T-helper 2 cell (primary cell): ENCODE results near the gene GOLGA7B.

ENCODE experiments used
- DNase-seq, 5 experiments: peaks; one replicate each; pipeline versions ENCODE4 v3.0.0 to v3.0.0-alpha.2; 2012 to 2022
- total RNA-seq, 2 donors: gene quantifications; one replicate each; lab custom pipeline; 2026; lab: John Stamatoyannopoulos, UW

Gene GOLGA7B
- total RNA-seq: 30.9 to 54.4 reads per million in 2 donors

DNA sequence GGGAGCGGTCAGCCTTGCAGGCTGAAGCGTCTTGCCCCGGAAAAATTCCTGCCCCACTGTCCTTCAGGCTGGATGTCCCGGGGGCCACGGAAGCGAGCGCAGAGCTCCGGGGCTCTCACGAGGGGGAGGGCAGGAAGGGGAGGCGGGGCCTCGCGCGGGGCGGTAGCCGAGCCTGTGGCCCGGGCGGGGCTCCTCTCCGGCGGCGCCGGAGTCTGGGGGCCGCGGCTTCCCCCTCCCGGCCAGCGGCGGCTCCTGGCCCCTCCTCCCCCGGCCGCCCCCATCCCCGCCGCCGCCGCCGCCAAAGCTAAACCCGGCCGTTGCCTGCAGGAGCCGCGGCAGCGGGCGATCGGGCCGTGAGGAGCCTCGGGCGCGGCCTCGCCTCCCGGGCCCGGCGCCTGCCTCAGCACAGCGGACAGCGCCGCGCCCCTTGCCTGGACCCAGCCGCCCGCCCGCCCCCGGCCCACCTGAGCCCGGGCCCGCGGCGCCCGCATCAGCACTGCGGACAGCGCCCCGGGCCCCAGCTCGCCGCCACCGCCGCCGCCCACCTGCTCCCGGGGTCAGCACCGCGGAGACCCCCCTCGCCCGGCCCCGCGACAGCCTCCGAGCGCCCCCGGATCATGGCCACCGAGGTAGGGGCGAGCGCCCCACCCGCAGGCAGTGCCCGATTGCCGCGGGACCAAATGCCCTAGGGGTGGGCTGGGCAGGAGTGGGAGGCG is at the start of gene GOLGA7B:
GOLGA7B (plus strand) TSS at position 157 of the 716 bp plus-strand sequence; CDS start at position 618, 461 bp downstream.
- peak; percentile 43 to 74 (median 51) for DNase-seq

DNA sequence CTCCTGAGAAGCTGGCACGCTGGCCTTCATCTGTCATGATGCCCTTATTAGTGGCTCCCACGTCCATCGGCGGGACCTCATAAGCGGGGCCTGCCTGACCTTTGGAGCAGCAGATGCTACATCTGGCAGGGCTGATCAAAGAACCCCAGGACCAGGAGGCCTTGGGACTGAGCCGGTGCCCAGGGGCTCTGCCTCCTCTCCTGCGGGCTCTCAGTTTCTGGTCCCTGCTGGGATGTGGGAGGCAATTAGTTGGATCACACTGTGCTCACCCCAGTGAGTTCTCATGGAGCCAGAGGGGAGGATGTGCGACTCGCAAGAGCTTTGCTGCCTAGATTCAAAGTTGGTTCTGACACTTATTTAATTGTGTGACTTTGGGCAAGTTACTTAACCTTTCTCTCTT is 49.2 kb upstream of the GOLGA7B start:
- no peak for DNase-seq

DNA sequence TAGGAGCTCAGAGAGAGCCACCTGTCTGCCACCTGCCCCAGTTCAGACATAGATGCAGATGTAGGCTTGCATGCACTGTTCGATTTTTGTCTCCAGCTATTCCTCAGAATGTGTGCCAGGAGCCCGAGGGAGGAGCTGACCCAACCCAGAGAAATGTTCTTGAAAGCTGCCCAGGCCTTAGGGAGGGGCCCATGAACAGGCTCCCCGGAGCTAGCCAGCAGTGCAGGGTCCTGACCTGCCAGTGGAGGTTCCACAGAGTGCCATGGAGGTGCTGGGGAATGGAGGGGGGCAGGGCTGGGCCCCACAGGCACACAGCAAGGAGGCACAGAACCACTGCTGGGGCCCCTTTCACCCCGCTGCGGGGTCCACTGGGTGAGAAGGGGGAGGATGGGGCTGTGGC is 48.2 kb upstream of the GOLGA7B start:
- no peak for DNase-seq

- no peak for DNase-seq
Observed at GRCh38 chr10:97805096-97805884, 44.4 kb upstream of the GOLGA7B start.

GRCh38 chr10:97805949-97806348 is 43.7 kb upstream of the GOLGA7B start:
- DNase-seq: no peak

DNA sequence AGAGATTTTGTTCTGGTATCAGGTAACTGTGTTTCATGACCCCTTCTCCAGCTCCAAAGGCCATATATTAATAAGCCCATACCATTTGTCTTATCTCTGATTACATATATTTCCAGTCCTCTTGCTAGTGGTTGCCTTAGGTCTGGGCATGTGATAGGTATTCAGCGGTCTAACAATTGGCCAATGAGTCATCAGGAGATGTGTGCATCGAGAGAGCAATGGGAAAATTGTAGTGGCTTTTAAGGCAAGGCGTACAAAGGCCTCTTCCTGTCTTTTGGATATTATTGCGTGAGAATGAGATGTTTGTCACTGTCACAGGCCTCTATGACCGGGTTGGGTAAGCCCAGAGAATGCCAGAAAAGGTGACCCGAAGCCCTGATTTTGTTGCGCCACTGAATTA is 39.2 kb upstream of the GOLGA7B start:
- DNase-seq: no peak

GRCh38 chr10:97811958-97812357 is 37.7 kb upstream of the GOLGA7B start:
- no peak for DNase-seq

GRCh38 chr10:97812696-97813095 is 36.9 kb upstream of the GOLGA7B start:
- no peak for DNase-seq

DNA sequence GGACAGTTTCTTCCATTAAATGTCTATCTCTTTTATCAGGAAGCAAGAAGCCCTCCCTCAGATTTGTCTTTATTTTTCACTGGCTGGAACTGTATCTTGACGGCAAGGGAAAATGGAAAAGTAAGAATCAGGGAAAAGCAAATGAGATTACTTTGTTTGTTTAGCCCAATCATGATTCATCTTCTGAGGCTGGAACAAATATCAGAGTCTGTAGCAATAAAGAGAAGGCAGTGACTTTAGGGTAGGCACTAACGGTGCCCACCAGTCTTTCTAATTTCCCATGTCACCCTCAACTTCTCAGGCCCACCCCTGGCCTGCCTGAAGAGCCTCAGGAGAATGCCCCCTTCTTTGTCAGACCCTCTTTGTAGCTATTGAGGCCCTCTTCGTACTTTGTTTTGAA is 36.3 kb upstream of the GOLGA7B start:
- no peak for DNase-seq

DNA sequence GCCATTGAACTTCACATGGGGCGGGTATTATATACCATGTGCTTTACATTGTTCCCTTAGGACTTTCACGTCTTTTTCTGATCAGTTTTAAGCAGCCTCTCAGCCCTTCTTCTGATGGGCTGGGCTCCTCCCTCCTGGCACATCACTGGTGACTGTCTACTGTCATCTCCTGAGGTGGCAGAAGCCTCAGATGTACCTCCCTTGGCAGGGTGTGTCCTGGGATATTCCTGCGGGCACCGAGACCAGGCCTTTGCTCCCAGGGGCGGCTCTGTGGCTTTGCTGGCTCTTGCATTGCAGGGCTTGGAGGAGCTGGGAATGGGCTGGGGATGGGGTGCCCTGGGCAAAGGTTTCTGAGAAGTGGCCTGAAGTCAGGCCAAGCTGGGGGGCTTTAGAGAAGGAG is 34.6 kb upstream of the GOLGA7B start:
- DNase-seq: no peak

- DNase-seq: no peak
Observed at GRCh38 chr10:97816609-97817008, 33.0 kb upstream of the GOLGA7B start.

GRCh38 chr10:97818572-97818971 is 31.1 kb upstream of the GOLGA7B start:
- no peak for DNase-seq

DNA sequence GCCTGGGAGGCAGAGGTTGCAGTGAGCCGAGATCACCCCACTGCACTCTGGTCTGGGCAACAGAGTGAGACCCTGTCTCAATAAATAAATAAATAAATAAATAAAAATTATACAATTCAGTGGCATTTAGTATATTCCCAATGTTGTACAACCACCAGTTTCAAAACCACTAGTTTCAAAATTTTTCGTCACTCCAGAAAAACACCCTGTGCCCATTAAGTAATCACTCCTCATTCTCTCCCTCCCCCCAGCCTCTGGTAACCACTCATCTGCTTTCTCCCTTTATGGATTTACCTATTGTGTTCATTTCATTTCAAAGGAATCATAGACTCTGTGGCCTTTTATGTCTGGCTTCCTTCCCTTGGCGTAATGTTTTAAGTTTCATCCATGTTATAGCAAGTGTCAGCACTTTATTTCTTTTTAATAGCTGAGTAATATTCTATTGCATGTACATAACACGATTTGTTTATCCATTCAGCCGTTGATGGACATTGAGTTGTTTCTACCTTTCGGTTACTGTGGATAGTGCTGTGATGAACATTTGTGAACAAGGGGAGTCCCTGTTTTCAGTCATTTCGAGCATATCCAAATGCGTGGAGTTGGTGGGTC is 29.4 kb upstream of the GOLGA7B start:
- no peak for DNase-seq

DNA sequence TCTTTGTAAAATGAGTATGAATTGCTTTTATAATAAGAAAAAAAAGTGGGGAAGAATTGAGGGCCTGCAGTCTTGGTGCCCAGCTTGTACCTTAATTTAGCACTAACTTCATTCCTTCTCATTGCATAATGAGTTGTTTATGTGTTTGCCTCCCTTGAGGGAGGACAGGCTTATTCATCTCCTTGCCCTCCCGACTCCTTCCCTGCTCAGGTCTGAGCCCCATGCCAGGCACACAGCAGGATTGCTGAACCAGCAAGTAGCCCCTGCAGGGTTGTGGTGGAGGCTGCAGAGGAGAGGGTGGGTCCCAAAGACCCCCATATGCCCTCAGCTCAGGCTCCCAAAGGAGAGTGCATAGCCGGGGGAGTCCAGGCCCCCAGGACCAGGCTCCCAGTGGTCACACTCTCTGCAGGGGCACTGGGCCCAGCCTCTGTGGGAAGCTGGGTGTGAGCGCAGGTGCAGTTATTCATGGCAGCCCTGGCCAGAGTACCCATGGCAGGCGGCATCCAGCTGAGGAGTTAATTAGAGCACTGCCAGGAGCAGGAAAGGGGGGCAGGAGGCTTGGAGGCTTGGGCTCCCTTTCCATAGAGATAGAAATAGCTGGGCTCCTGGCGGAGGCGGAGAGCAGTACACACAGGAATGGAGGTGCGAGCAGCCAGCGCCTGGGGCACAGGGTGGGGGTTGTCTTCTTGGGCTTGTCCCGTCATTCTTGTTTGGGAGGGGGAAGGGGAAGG is 28.2 kb upstream of the GOLGA7B start:
- DNase-seq: no peak

GRCh38 chr10:97822261-97822687 is 27.4 kb upstream of the GOLGA7B start:
- no peak for DNase-seq

- no peak for DNase-seq
Observed at GRCh38 chr10:97823734-97824133, 25.9 kb upstream of the GOLGA7B start.

DNA sequence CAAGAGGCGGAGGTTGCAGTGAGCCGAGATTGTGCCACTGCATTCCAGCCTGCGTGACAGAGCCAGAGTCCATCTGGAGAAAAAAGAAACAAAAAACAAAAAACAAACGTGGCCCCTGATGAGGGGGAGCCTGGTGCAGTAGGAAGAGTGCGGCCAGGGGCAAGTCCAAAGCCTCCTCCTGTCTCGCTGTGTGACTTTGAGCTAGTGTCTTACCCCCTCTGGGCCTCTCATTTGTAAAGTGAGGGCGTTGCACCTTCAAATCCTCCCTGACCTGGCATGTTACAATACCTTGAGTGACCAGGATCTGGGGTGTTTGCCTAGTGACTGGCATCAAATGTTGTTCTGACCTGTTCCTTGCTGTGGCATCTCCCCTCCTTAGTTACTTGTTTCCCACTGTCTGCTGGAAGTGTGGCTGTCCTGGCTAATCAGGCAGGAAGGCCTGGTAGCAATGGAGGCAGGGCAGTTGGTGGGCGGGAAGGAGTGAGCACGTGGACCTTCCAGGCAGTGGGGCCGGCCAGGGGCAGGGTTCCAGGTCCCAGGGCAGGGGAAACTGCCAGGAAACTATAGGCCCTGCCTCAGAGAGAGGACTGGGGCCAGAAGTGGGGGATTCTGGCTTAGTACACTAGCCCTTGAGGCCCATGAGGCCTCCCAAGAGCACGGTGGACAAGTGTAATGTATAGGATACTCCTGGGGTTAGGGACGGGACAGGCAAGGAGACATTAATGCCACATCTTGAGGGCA is 24.5 kb upstream of the GOLGA7B start:
- DNase-seq: no peak

DNA sequence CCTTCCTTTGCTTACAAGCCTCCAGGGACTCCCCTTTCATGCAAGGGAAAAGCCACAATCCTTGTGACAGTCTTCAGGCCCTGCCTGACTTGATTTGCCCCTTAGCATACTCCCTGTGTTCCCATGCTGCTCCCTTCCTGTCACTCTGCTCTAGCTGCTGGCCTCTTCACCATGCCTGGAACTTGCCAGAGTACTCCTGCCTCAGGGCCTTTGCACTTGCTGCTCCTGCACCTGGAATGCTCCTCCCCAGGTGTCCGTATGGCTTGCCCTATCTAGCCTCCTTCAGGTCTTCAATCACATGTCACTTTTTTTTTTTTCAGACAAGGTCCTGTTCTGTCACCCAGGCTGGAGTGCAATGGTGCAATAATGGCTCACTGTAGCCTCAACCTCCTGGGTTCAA is 22.8 kb upstream of the GOLGA7B start:
- DNase-seq: no peak

DNA sequence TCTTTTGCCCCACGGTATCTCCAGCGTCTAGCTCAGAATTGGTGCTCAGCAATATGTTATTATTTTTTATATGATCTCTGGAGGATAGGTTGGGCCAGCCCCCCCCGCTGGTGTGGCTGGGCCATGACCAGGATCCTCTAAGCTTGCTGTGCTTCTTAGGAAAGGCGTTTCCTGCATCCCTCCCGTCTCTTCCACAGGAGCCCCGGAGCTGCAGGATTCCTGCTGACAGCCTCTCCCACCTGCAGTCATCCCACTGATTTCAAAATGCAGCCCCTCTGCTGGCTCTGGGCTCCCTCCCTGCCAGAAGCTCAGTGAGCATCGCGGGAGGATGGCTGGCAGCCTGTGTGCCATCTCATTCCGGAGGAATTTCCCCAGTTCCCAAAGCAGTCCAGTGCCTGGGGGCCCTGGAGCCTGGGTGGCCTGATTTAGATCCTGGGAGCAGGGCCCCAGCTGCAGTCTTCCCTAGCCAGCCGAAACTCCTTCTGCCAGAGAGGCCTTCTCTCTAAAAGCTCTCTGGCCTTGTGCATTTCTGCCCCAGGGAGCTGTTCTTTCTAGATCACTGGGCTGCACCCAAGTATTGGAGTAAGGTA is 21.8 kb upstream of the GOLGA7B start:
- DNase-seq: no peak

DNA sequence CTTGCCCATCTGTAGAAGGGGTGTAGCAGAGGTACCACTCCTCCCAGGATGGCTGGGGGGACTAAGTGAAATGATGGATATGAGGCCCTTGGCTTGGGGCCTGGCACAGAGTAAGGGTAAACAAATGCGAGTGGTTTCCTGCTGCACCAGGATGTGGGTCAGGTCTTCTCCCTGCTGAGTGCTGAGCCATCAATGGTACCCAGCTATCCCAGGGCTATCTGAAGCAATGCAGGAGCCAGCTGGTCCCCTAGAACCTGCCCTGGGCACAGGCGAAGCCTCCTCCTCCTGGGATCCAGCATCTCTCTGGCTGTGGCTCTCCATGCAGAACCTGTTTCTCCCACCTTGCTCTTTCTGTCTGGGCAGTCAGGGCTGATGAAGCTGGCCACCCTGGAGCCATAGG is 20.9 kb upstream of the GOLGA7B start:
- DNase-seq: peak in 1 of 5 experiments; percentile 69

DNA sequence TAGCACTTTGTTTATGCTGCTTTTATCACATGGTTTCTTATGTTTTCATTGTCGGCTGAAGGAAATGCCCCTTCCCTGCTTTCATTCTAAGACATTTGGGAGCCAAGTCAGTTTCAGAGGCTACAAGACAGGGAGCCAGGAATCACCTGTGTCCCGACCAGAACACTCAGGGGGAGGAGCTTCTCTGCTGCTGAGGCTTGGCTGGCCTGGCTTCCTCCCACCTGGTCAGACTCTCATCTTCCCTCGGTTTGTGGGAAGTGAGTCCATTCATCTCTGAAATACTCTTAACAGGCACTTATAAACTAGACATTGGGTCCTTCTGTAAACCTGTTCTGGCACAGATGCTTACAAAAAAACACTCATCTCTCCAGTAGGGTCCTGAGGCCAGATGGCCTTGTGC is 19.6 kb upstream of the GOLGA7B start:
- no peak for DNase-seq

DNA sequence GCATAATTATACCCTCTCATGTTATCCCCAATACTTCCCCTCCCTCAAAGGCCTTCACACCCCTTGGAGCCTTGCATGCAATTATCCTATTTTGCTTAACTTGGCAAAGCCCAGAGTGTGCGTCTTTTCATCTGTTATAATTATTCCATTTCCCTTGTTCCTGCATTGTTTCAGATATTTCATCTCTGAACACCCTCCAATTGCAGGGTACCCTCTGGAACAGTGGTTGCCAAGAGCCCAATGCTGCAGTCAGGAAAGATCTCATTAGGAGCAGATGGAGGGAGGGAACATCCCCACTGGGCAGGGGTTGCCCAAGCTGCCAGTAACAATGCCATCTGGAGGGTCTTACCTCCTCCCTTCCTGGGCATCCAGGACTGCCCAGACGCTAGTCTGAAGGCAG is 18.4 kb upstream of the GOLGA7B start:
- no peak for DNase-seq
